Stimulated activated CD4-positive, alpha-beta T cell treated with anti-CD3 and anti-CD28 coated beads, Interleukin-1b, Interleukin-23, amount 100 ng/mL, for 48 hours (primary cell): ENCODE data around the gene SLAMF6.
"Not testable (repeated sequence)": the region's sequence is repeated elsewhere in the genome, so short reads cannot be mapped to it uniquely, and the experiment has no call there.

Source experiments
- DNase-seq: peaks from one replicate; pipeline ENCODE4 v3.0.0-alpha.2; 2020

The SLAMF6 gene

DNA sequence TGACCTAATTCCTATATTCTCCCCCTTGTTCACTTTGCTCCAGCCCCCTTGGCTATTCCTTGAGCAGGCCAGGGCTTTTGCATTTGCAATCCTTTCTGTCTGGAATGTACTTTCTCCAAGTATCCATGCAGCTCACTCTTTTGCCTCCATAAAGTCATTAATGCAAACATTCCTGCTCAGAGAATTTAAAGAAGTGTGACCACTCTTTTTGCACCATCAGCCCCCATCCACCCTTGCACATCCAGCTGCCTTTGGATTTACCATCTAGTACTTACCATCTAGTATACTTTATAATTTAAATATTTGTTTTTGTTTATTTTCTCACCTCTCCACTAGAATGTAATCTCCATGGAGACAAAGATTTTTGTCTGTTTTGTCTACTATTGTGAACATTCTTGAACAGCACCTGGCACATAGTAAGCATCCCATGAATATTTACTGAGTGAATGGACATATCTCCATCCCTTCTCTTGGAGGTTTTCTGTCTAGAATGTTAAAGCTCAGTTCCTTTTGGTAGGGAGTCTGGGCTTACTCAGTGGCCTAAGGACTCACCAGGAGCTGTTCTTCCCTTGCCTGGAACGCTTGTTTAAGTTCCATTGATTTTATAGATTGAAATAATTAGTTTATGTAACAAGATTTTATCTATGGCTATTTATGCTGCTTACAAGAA lies 22.6 kb downstream of the SLAMF6 start:
- DNase-seq = no peak

DNA sequence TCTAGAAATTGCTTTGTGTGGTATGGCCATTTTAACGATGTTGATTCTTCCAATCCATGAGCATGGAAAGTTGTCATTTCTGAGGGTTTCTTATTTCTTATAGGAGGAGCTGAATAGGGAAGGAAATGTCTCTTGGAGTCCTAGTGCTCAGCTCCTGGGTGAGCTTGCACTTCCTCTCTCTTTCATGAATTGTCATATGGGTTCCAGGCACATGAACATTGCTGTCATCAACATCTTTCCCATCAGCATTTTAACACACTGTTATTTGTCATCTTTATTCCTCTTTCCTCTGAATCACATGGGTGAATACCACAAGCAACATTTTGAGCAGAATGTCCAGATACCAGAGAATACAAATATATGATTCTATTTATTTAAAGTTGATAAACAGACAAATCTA lies 23.4 kb downstream of the SLAMF6 start:
- no peak for DNase-seq

DNA sequence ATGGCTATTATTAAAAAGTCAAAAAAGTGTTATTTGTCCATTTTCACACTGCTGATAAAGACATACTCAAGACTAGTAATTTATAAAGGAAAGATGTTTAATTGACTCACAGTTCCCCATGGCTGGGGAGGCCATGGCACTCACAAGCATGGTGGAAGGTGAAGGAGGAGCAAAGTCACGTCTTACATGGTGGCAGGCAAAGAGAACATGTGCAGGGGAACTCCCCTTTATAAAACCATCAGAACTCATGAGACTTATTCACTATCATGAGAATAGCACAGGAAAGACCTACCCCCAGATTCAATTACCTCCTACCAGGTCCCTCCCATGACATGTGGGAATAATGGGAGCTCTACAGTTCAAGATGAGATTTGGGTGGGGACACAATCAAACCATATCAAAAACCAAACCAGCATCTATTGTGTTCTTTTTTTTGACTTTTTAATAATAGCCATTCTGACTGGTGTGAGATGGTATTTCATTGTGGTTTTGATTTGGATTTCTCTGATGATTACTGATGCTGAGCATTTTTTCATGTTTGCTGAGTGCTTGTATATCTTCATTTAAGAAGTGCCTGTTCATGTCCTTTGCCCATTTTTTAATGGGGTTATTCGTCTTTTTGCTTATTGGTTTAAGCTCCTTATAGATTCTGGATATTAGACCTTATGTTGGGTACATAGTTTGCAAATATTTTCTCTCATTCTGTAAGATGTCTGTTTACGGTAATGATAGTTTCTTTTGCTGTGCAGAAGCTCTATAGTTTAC lies 24.6 kb downstream of the SLAMF6 start:
- not testable (repeated sequence) for DNase-seq

DNA sequence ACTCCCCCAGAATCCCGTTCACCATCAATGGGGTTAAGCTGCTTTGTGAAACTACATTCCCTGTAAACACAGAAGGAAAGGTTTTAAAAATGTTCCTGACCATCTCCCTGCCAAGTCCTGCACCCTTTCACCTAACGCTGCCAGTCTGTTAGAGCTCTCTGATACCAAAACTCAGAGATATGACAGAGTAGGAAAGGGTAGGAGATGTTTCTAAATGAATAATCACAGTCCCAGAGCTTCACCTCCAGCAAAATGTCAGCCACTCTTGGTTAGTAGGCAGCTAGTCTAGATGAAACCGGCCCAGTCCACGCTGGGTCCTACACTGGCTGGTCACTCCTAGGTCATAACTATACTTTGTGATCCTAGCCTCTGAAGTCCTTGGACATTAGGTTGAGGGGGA lies 26.7 kb downstream of the SLAMF6 start:
- no peak for DNase-seq

DNA sequence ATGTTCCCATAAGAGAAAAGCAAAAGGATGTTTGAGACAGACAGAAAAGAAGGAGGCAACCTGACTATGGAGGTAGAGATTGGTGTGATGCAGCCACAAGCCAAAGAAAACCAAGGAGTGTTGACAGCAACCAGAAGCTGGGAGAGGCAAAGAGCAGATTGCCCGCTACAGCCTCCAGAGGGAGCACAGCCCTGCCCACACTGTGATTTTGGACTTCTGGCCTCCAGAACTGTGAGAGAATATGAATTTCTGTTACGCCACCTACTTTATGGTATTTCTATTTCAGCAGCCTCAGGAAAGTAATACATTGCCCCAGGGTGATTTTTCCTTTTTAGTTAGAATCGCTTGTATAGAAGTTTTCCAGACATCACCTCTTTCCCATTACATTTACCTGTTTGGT lies 28.4 kb downstream of the SLAMF6 start:
- no peak for DNase-seq

DNA sequence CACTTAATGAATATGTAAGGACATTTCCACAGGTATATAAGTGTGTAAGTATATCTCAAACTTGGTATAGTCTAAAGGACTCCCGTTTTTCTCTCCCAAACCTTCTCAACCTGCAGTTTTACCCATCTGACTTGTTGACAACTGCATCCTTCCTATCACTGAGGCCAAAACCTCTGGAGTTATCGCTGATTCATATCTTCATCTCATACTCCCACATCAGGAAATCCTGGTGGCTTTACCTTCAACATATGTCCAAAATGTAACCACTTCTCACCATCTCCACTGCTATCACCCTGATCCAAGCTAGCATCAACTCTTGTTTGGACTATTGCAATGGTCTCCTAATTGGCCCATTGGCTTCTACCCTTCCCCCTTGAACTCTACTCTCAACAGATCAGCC lies 30.4 kb downstream of the SLAMF6 start:
- no peak for DNase-seq

DNA sequence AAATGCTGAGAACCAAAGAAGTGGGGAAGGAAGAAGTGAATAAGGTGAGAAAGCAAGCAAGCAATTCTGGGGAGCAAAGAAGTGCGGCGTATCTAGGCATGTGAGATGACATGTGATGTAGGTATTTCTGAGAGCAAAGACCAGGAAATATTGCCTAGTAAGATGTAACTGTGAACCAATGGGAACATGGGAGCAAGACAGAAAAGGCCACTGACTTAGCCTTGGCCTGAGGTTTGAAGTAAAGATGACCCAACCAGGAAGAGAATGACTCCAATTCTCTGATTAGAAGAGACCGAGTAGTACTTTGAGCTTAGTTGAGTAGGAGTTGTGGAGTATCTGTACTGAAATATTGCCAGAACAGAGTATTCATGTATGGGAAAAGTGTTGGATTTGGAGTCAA lies 31.1 kb downstream of the SLAMF6 start:
- DNase-seq = no peak

DNA sequence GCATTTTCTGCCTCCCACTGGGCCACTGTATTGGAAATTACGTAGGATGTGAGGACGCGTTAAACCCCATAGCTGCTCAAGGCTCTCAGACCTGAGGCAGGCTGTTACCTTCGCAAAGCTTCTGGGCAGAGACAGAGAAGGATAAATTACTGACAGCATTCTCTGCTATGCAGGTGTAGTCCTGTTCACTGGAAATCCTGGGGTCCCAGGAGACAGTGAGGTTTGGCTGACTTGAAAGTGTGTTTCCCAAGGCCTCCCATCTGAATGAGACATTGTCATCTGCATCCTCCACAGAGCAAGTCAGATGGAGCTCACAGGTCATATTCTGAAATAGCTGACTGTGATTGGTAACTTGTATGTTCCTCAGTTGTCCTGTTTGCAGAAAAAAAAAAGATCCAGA lies 32.0 kb downstream of the SLAMF6 start:
- no peak for DNase-seq

DNA sequence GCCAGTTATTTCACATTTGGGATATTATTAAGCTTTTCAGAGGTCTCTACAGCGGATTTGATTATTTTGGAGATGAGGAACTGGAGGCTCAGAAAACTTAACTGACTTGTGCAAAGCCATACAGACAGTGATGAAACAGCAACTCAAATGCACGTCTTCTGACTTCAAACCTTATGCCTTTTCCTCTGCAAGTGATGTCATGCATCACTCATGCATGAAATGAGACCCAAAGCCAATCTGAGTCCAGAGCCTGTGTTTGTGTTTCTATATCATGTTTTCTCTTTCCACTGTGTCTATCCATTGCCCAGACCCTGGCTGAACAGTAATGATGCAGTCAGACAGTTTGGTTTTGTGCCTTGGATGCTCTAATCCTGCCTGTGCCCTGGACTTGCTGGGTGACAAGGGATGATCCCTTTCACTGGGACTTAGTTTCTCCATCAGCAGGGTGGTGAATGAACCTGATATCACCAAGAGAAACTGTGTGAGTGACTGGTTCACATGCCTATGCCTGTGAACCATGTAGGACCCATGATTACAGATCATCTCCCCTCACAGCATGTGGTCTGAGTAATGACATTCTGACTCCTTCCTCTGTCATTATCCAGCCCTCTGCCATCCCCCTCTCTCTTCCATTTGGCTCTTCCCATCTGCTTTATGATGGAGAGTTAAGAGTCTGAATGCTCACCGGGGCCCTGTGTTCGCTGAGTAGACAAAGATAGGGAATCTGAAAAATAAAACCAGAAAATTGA lies 33.4 kb downstream of the SLAMF6 start:
- no peak for DNase-seq

DNA sequence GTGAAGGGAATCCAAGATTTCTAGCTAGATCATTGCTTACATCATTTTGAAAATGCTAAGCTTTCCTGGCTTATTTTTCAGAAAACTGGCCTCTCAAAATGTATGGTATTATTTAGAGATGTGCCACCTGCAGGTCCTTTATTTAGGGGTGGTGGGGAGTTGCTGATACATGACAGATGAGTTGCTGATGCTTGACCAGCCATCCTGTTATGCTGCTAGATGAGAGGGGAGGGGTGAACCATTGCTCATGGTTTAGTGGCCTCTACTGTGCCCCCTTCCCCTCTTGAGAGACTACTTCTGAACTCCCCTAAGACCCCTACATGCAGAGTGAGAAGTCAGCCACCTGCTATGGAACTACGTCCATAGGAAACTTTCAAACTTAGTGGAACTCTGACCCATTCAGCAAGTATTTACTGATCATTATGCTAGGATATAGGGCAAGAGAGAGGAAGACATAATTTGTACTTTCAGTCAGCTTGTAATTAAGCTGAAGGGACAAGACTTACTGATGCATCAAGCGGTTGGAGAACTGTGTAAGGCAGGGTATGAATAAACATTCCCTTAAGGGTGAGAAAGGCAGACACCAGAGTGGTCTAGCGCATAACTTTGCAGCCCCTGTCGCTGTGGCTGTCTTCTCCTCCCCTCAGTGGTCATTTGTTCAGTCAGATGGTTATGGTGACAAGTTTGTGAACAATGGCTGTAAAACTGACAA lies 34.6 kb downstream of the SLAMF6 start:
- DNase-seq = no peak

DNA sequence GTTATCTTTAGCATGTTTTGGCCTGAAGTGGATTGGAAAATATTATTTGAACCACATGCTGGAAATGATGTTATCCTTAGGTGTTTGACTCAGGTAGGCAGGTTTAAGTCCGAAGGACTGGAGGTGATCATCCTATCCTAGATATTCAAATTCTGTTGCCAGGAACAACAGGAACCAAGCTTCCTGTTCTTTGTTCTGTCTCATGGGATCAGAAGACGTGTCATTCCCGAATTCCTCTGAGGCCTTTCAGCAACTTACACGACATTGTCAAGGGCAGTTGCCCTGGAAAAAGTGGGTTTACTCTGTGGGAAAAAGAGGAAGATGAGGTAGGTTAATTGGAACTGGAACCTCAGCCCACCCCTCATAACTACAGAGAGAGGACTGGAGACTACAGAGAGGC lies 36.6 kb downstream of the SLAMF6 start:
- DNase-seq = no peak

DNA sequence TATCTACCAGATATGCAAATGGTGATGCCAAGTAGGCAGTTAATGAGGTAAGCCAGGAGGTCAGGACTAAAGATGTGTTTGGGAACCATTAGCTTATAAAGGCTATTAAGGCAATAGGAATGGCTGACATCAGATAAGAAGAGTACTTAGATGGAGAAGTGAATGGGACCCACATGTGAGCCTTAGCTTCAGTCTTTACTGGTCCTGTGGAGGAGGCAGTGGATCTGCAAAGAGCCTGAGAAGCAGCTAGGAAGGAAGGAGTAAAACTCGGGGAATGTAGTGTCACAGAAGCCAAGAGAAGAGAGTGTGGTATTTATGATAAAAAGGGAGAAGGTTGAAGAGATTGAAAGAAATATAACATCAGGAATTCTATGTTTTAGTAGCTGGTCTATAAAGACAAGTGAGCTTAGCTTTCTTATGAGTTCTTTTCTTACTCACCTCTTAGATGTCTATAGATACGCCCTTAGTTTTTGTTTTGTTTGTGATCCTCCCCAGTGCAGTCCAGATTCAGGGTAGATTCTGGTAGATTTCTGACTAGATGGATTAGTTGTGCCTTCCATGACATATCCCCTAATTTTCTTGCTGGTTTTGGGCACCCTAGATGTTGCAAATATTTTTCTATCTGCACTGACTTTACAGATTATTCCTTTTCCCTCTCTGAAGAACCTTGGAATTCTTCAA lies 39.4 kb downstream of the SLAMF6 start:
- no peak for DNase-seq

DNA sequence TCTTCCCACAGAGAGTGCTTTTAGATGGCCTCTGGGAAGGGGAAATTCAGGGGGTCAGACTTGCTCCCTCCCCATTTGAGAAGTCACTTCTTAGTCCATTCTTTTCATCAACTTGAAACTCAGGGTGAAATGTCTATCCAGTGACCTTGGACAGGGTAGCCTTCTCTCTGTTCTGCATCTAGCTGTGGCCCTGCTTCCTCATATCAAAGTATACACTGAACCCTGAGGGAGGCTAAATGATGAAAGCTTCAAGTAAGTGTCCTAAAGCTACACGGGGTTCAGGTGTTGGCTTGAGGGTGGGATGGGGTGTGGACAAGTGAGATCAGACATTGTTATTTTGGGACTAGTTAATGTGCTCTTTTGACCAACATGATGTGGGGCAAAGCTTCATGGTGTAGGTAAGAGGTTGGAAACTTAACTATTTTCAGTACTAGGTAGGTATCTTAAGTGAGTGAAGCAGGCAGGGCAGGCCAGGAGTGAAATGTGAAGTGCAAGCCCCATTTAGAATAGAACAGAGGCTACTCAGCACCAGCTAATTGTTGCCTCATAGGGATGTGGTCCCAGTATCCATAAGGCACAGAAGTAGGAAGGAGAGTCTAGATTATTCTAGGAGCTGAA lies 41.0 kb downstream of the SLAMF6 start:
- no peak for DNase-seq

DNA sequence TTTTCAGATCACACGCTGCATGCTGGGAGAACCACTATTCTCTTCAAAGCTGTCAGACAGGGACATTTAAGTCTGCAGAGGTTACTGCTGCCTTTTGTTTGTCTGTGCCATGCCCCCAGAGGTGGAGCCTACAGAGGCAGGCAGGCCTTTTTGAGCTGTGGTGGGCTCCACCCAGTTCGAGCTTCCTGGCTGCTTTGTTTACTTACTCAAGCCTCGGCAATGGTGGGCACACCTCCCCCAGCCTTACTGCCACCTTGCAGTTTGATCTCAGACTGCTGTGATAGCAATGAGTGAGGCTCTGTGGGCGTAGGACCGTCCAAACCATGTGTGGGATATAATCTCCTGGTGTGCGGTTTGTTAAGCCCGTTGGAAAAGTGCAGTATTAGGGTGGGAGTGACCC lies 42.3 kb downstream of the SLAMF6 start:
- DNase-seq = not testable (repeated sequence)

DNA sequence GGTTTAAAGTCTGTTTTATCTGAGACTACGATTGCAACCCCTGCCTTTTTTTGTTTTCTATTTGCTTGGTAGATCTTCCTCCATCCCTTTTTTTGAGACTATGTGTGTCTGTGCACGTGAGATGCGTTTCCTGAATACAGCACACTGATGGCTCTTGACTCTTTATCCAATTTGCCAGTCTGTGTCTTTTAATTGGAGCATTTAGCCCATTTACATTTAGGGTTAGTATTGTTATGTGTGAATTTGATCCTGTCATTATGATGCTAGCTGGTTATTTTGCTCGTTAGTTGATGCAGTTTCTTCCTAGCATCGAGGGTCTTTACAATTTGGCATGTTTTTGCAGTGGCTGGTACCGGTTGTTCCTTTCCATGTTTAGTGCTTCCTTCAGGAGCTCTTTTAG lies 44.0 kb downstream of the SLAMF6 start:
- not testable (repeated sequence) for DNase-seq

DNA sequence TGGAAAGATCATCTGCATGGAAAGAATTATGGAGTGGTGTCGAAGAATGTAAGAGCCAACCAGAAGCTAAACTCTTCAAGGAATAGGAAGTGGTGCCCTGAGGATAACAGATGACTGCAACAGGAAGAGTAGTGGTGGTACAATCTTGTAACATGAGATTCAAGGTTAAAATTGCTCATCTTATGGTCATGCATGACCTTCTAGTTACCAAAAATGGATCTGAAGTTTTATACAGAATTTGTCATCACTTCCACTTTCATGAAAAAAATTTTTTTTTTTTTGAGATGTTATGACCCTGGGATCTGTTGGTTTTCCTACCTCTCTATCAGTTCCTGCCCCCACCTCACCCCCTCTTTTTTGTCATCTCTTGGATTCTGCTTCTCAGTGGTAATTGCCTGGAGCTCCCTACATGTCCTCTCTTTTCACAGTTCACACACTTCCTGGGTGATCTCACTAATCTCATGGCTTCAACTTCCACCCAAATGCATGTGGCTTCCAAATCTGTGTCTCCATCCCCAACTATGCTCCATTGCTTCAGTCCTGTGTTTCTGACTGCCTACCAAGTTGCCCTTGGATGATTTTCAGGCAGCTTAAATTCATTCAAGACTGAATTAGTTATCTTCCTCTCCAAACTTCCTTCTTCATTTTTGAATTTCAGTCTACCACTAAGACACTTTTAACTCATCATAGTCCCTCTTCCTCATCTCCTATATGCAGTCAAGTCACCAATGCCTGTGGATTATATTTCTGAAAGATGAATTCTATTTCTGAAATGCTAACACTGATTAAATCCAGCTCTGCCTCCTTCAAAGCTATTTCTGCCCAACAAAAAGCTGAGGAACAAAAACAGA lies 48.4 kb downstream of the SLAMF6 start:
- no peak for DNase-seq

DNA sequence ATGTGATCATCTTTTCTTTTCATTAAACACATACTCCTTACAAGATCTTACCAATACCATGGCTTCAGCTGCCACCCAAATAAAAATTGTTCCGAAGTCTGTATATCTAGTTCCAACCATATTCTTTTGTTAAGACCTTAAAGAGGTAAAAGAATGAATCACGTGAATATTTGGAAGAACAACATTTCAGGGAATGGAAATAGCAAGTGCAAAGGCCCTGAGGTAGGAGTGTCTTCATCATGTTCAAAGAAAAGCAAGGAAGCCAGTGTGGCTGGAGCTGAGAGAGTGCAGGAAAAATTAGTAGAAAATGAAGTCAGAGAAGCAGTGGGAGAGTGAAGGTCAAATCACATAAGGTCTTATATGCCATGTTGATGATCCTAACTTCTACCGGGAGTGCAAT lies 50.9 kb downstream of the SLAMF6 start:
- no peak for DNase-seq

DNA sequence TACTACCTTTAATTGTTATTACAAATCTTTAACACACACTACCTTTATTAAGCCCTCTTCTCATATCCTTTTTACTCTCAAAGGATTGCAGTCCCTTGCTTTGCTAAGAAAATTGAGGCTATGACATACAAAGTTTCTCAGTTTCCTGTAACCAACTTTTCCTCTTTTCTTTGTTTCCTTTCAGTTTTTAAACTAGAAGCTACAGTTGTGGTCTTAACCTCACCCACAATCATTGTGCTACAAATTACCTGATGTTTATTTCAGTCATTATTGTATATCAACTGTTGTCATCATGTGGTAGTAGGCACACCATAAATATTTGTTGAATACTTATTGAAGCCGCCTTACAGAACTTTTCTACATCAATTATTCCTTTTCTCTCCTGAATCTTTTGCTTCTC lies 51.8 kb downstream of the SLAMF6 start:
- no peak for DNase-seq

DNA sequence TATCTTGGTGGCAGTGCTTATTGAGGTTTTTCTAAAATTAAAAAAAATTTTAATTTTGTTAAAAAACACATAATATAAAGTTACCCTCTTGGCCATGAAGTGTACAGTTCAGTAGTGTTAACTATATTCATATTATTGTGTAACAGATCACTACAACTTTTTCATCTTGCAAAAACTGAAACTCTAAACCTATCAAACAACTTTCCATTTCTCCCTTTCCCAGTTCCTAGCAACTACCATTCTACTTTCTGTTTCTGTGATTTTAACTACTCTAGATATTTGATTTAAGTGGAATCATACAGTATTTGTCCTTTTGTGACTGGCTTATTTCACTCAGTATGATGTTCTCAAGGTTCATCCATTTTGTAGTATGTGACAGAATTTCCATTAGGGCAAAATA lies 55.5 kb downstream of the SLAMF6 start:
- DNase-seq = no peak

DNA sequence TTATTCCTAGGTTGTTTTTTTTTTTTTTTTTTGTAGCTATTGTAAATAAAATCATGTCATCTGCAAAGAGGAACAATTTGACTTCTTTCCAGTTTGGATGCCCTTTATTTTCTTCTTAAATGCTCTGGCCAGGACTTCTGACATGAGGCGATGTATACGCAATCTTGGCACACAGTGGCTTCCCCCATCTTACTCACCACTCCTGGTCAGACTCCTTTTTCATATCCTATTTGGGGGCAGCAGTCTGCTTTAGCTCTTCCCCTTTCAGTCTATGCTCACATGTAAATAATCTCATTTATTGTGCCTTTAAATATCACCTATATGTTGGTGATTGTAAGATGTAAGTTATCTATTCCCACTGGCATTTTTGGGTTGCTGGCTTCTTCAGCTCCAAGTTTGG lies 56.1 kb downstream of the SLAMF6 start:
- DNase-seq = no peak

DNA sequence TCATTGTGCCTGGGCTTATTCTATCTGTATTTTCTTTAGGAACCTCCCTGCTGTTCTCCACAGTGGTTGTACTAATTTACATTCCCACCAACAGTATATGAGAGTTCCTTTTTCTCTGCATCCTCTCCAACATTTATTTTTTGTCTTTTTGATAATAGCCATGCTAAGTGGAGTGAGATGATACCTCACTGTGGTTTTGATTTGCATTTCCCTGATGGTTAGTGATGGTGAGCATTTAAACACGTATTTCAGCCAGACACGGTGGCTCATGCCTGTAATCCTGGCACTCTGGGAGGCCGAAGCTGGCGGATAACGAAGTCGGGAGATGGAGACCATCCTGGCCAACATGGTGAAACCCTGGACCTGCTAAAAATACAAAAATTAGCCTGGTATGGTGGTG lies 57.9 kb downstream of the SLAMF6 start:
- DNase-seq = no peak
